GM11168 (cell line): ENCODE measurements around the gene SHISA9.

Source experiments
- in situ Hi-C: fragments of 300-500 bp; cut with MboI; formaldehyde crosslinking; loops from one replicate; pipeline ENCODE4 v1.12.0; 2022; ENCODE audit warnings: low sequenced_read_pairs; ENCODE audit not compliant: unreplicated experiment

Gene SHISA9

DNA sequence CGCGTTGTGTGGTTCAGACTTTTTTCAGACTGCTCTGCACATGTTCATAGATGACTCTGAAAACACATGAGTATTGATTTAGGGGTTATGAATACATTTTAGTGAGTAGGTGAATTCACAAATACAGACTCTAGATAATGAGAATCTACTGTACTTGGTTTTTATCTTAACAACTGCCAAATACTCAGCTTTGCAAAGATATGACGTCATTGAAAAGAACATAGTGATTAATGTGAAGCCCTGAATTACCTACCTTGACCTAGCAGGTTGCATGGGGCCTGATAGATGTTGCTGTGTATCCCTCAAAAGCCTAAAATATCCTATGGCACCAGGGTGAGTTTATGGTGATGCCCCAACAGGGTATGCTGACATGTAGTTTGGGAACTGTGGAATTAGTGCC, 98.0 kb downstream of the SHISA9 start:
- in situ Hi-C loops = no loop called here

GRCh38 chr16:13005721-13006247, 104.4 kb downstream of the SHISA9 start:
- in situ Hi-C loops = no loop called here

DNA sequence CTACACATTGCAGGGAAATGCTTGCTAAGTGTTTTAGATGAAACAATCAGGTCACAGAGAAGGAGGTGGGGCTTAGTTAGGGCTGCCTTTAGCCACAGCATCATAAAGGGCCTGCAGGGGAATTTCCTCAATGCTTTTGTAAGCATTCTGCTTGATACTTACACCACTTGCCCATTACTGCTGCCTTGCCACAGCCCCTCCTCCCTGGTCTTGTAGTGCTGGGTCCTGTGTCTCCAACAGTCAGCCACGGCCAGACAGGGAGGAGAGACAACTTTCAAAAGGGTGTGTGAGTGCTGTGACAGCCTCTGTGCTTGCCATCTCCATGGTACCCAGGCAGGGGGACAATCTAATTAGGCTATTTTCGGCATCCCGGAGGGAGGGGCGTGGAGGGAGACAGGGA, 111.2 kb downstream of the SHISA9 start:
- in situ Hi-C loops = no loop called here

- in situ Hi-C loops = no loop called here
Measured at GRCh38 chr16:13013043-13013442, 111.6 kb downstream of the SHISA9 start.

DNA sequence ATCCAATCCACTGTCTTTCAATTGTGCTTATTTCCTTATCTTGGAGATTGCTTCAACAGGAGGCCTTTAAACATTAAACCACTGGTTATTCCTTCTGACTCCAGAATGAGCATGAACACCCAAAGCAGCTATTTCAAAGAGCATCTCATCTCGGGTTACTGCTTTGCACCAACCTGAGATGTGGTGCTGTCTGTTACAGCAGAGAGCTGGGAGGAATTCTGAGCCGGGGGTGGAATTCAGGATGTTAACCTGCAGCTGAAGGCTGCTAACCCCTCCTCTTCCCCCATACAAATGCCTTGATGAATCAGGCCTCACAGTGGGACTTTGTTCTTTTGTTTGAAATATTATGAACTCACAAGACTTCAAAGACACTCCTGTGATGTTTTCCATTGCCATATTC, 113.1 kb downstream of the SHISA9 start:
- in situ Hi-C loops = no loop called here

DNA sequence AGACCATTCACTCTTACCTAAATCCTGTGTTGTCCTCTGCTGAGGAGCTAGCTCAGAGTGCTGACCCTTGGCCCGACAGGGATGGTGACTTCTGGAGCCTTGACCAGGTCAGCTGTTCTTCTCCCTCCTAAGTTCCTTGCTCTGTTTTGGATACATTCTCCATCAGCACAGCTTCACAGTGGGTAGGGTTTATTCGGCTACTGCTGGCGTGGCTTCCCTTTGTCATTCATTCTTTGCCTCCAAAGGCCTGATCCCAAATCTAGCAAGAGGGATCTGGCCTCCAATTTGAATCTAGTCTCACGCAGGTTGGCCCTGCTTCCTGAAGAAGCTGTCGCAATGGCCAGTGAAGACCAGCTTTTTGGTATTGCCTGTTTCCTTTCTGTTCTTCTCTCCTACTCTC, 116.6 kb downstream of the SHISA9 start:
- in situ Hi-C loops = no loop called here

GRCh38 chr16:13021996-13022395, 120.6 kb downstream of the SHISA9 start:
- in situ Hi-C loops = no loop called here

- in situ Hi-C loops = no loop called here
Measured at GRCh38 chr16:13029786-13030185, 128.4 kb downstream of the SHISA9 start.

- in situ Hi-C loops = no loop called here
Measured at GRCh38 chr16:13030769-13031168, 129.4 kb downstream of the SHISA9 start.

DNA sequence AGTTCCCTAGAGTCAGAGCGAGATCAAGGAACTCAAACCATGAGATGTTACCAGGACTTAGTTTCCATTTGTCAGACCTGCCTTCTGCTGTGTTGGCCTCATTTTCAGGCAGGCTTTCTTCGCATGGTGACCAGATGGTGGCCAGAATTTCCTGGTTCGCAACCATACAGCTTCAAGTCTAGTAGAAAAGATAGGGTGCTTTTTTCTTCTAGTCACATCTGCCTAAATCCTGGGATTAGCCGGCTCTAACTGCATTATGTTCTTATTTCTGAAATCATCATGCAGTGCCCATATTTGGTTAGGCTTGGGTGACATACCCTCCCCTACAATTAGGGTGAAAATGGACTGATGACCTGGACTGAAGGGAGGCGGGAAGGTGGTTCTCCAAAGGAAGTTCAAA, 131.5 kb downstream of the SHISA9 start:
- in situ Hi-C loops = no loop called here

DNA sequence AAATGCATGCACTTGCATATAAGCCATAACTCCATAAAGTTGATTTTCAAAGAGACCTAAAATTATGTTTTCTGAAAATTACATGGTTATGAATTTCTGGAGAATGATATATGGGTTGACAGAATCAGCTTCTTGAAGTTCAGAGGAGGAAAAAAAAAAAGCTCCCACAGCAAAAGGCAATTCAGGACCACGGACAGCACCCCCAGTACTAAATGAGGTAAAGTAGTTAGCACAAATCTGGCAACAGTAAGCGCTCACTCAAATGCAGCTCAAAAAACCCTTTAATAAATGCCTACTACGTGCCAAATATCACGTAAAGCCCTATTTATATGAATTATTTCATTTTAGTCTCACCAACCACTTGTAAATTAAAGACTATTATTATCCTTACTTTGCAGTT, 135.2 kb downstream of the SHISA9 start:
- in situ Hi-C loops = no loop called here

GRCh38 chr16:13038591-13038990, 137.2 kb downstream of the SHISA9 start:
- in situ Hi-C loops = no loop called here

GRCh38 chr16:13039526-13039925, 138.1 kb downstream of the SHISA9 start:
- in situ Hi-C loops = no loop called here

GRCh38 chr16:13041180-13041579, 139.8 kb downstream of the SHISA9 start:
- in situ Hi-C loops = no loop called here

DNA sequence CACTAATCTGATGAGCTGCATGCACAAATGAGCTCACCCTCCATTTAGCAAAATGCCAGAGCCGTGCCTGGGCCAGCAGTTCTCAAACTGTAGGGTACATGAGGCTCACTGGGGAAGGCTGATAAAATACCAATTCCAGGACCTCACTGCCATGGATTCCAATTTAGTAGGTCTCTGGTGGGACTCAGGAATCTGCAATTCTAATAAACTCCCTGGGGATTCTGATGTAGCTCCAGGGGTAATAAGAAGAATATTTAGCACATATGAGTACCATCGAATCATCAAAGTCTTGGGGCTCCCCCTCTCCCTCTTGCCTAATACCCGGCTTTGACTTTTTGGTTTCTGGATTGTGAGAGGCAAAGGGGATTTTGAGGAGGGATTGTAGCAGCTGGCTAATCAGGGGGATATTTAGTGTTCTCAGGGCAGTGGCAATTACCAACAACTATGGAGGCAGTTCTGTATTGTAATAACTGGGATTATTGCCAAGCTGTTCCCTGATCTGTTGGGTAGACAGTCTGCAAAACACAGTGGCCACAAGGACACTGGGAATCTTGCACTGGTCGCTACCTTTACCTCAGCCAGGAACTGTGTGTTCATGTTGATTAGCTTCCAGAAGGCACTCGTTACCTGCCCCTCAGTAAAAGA, 140.4 kb downstream of the SHISA9 start:
- in situ Hi-C loops = no loop called here

DNA sequence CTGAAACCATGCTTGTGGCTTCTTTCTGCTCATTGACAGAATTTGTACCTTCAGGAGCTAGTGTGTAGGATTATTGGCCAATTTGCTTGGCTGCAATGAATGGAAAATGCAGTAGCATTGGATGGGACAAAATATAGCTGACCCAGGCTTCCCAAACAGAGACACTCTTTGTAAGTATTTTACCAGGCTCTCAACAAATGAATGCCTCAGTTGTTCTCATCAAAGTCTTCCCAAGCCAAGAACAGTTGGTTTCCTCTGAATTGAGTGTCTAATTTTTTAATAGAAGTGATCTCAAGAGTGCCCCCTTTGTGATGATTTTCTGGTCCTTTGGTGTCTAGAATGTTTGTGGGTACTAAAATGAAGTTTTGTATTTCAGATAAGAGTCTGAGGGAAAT, 140.9 kb downstream of the SHISA9 start:
- in situ Hi-C loops = no loop called here

- in situ Hi-C loops = no loop called here
Measured at GRCh38 chr16:13046061-13046821, 144.8 kb downstream of the SHISA9 start.

DNA sequence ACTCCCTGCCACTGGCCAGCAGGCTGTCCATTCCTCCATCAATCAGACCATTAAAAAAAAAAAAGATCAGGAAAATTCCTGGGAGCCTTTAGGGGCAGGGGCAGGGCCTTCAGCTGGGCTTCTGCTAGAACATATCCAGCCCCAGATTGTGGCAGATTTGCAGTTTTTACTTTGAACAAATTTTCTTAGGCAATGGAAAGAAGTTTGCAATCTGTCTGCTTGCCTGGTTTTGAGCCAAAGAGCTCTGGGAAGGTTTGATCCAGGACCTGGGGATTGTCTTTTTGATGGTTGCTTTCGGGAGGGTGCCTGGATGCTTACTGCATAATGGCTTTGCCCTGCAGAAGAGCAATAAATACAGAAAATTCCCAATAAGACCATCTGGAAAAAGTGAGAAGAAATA, 145.9 kb downstream of the SHISA9 start:
- in situ Hi-C loops = no loop called here

DNA sequence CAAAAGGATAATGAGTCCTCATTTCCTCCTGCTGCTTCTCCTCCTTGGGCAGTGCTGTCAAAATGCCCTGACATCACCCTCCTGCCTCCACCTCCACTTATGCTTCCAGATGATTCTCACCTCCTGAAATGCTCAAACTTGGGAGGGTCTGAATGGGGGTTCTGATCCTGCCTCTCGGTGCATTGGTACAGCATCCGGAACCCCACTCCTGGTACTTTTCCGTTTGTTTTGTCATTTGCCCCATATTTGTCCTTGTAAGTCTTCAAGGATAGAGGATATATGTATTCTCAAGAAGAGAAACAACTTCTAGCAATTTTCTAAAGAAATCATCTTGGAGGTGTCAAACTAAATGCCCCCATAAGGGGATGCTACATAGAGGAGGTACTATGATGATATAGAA, 148.3 kb downstream of the SHISA9 start:
- in situ Hi-C loops = no loop called here

DNA sequence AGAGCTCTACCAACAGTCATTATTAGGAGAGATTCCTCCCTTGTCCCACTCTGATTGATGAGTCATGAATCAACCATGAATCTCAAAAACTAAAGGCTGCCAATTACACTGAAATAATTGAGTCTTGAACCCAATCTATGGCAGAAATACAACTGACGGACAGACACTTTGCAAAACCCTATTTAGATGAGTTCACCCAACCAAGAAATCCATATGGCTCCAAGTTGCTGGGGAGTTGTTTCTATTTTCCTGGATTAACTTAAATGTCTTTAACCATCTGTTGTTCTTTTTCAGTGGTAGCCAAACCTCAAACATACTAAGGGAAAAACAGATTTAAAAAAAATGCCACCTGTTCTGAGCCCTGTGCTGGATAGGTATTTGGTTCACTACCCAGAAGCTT, 151.0 kb downstream of the SHISA9 start:
- in situ Hi-C loops = no loop called here

- in situ Hi-C loops = no loop called here
Measured at GRCh38 chr16:13055480-13055879, 154.1 kb downstream of the SHISA9 start.

- in situ Hi-C loops = no loop called here
Measured at GRCh38 chr16:13056607-13057006, 155.2 kb downstream of the SHISA9 start.
